BLaER1 treated with 17β-estradiol and CSF1 and Interleukin-3, amounts not matched to agents 10 nM and 100 nM (cell line): ENCODE data around the gene LMBR1.

ENCODE experiments used
- H3K27ac ChIP-seq, 11 experiments: shearing (Covaris generic); formaldehyde crosslinking; 2 replicates each; pipeline ENCODE4 v1.8.1; 2022
- H3K27me3 ChIP-seq, 11 experiments: shearing (Covaris generic); formaldehyde crosslinking; 2 replicates each; pipeline ENCODE4 v1.8.1; 2022
- H3K36me3 ChIP-seq, 11 experiments: shearing (Covaris generic); formaldehyde crosslinking; 2 replicates each; pipeline ENCODE4 v1.8.1; 2022
- H3K4me1 ChIP-seq, 10 experiments: shearing (Covaris generic); formaldehyde crosslinking; 2 replicates each; pipeline ENCODE4 v1.8.1; 2022
- H3K4me2 ChIP-seq, 11 experiments: shearing (Covaris generic); formaldehyde crosslinking; 2 replicates each; pipeline ENCODE4 v1.8.1; 2022
- H3K4me3 ChIP-seq, 10 experiments: shearing (Covaris generic); formaldehyde crosslinking; 2 replicates each; pipeline ENCODE4 v1.8.1; 2022
- H3K9ac ChIP-seq, 11 experiments: shearing (Covaris generic); formaldehyde crosslinking; 2 replicates each; pipeline ENCODE4 v1.8.1; 2022
- H3K9me3 ChIP-seq, 11 experiments: shearing (Covaris generic); formaldehyde crosslinking; replicated peaks in 1 of 11; 2 replicates each; pipeline ENCODE4 v1.8.1; 2022
- H4K20me1 ChIP-seq, 11 experiments: shearing (Covaris generic); formaldehyde crosslinking; 2 replicates each; pipeline ENCODE4 v1.8.1; 2022
- Cebpa-rat ChIP-seq, 11 experiments: shearing (Covaris generic); IDR thresholded peaks; 2 replicates each; pipeline ENCODE4 v1.8.1; 2022

LMBR1 gene

DNA sequence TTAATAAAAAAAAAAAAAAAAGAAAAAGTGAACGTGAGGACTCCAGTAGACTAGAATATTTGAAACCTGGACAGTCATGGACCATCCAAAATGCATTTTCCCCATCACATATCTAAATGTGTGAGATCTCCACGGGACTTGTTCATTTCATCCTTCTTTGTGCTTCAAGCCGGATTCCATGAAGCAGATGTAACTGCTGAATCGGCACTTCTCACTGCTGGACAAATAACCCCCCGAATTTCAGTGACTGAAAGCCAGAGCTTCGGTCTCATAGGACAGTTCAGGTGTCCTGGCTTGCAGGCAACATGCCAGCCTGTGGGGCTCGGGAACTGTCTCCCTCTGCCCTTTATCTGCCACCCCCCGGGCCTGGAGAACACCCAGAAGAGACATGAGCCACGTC lies 219.1 kb downstream of the LMBR1 start:
- H3K4me1 ChIP-seq, result no peaks in the 10 kb centered on the region
- TF ChIP-seq Cebpa-rat (IDR thresholded peaks at IDR 0.05), result no peak
- H3K4me3 ChIP-seq, result no peak overlapping the region
- 0 out of 22 replicates have a peak, but pooled peaks cover 0 to 8% (median 0%) of the 10 kb centered on the region in 11 experiments for H4K20me1 ChIP-seq
- H3K4me2 ChIP-seq, result no peak overlapping the region
- no peaks in the 10 kb centered on the region for H3K27me3 ChIP-seq
- no peaks in the 10 kb centered on the region for H3K9me3 ChIP-seq
- H3K27ac ChIP-seq, result no peak overlapping the region
- H3K9ac ChIP-seq, result no peak overlapping the region
- H3K36me3 ChIP-seq, result peaks cover 31 to 98% (median 66%) of the 10 kb centered on the region in 11 experiments

DNA sequence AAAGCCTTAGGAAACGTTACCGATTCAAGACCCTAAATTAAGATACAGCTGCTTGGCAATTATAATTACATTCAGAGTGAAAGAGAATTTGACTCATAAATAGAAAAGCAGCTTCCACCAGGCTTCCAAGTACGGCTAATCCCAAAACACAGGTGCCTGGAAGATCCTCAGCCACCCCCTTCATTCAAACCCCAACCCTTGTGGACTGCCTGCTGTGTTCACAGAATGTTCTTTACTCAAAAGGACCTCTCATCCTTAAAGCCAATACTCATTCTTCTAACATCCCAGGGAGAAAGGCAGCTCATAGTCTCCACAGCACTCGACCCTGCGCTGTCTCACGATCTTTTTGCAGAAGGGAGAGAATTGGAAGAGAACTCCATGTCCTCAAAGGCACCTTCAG lies 219.5 kb downstream of the LMBR1 start:
- Histone ChIP-seq H3K4me2 (no peak overlapping the region), H3K27ac (no peak overlapping the region), H3K27me3 (no peaks in the 10 kb centered on the region), H3K9me3 (no peaks in the 10 kb centered on the region), H3K4me3 (no peak overlapping the region), H4K20me1 (0 out of 22 replicates have a peak, but pooled peaks cover 0 to 8% (median 0%) of the 10 kb centered on the region in 11 experiments), H3K36me3 (peaks cover 26 to 94% (median 61%) of the 10 kb centered on the region in 11 experiments), H3K9ac (no peak overlapping the region), H3K4me1 (no peaks in the 10 kb centered on the region)
- no peak for TF ChIP-seq Cebpa-rat (IDR thresholded peaks at IDR 0.05)

DNA sequence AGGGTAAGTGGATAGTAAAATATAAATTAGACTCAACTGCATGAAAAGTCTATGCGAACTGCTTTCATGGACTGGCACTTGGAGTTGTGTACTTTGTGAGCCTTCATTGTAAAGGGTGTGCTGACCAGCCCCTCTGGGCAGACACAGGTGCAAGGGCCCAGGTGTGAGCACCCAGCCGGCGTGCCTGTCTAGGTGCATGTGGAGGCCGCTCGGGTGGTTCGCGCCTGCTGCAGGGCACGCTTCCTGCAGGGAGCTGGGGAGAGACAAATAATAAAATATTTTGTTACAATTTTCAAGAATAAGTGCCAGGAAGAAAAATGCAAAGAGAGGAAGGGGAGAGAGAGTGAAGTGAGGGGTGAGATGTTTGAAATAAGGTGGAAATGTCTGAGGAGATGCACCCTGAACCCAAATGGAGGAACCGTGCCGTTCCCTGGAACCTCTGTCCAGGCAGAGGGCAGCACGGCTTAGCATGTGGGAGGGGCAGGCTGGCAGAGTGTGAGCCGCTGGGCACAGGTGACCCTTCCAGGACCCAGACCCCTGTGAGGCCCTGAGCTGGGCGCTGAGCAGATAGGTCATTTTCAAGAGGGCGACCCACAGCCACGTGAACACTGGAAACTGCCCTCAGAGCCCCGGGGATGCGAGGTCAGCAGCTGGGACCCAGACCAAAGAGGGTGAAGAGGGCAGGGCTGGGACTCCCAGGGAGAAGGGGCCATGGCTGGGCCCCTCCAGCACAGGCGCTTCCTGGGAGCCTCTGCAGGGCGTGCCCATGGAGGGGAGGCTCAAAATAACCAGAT lies 223.8 kb downstream of the LMBR1 start:
- Histone ChIP-seq H3K27ac (no peak overlapping the region), H3K4me2 (no peak overlapping the region), H3K4me1 (no peaks in the 10 kb centered on the region), H3K9me3 (no peaks in the 10 kb centered on the region), H3K27me3 (no peaks in the 10 kb centered on the region), H3K9ac (no peak overlapping the region), H3K36me3 (peaks cover 5 to 52% (median 30%) of the 10 kb centered on the region in 11 experiments; a peak in 19 of 22 replicates), H3K4me3 (no peak overlapping the region), H4K20me1 (0 out of 22 replicates have a peak, but pooled peaks cover 0 to 8% (median 0%) of the 10 kb centered on the region in 11 experiments)
- no peak for TF ChIP-seq Cebpa-rat (IDR thresholded peaks at IDR 0.05)

DNA sequence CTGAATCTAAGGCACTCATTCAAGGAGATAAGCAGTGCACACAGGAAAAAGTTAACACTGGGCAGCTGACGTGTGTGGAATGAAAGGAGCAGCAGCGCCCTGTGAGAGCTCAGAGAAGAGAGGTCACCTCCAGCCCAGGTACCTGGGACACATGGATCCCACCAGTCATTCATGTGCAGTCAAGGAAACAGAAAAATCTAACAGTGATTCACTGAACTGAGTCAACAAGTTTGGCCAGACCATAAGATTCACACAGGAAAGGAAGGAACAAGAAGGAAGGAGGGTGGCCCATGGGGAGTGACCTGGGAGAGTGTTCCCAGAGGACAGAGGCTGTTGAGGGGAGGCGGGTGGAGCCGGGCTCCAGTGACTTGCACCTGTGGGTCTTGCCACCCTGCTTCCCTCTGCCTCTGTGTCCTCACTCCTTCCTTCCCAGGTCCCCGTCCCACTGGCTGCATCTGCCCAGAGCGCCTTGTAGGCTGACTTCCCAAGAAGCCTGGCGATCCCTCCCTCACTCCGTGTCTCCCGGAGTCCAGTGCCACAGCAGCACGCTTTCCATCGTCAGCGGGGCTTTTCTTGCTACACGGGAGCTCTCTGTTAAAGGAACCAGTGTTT lies 224.7 kb downstream of the LMBR1 start:
- no peaks in the 10 kb centered on the region for H3K9me3 ChIP-seq

DNA sequence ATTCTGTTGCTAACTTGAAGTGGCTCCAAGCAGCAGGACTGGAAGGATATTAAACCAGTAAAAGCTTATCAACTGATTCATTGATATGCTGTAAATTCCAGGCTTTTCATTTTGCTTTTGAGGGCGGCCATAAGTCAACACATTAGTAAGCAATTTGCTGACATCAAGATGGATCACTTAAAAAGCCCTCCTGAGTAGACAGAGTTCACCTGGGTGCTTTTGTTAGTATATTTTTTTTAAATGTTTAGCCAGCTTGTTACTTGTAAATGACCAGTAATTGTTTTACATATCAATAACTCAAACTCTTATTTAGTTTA lies 225.9 kb downstream of the LMBR1 start:
- Histone ChIP-seq H3K4me1 (no peaks in the 10 kb centered on the region), H3K4me2 (no peak overlapping the region), H3K9ac (no peak overlapping the region), H3K36me3 (peaks cover 0 to 32% (median 19%) of the 10 kb centered on the region in 11 experiments; a peak in 16 of 22 replicates), H3K9me3 (no peaks in the 10 kb centered on the region), H3K4me3 (no peak overlapping the region), H4K20me1 (0 out of 22 replicates have a peak, but pooled peaks cover 0 to 8% (median 0%) of the 10 kb centered on the region in 11 experiments), H3K27ac (no peak overlapping the region), H3K27me3 (no peaks in the 10 kb centered on the region)
- TF ChIP-seq Cebpa-rat (IDR thresholded peaks at IDR 0.05), result no peak

More for the DNA sequence above, 224.7 kb downstream of the LMBR1 start:
- Histone ChIP-seq H3K27ac (no peak overlapping the region), H3K4me2 (no peak overlapping the region), H3K4me1 (no peaks in the 10 kb centered on the region), H3K9ac (no peak overlapping the region), H4K20me1 (0 out of 22 replicates have a peak, but pooled peaks cover 0 to 8% (median 0%) of the 10 kb centered on the region in 11 experiments), H3K27me3 (no peaks in the 10 kb centered on the region), H3K36me3 (peaks cover 5 to 42% (median 25%) of the 10 kb centered on the region in 11 experiments; a peak in 19 of 22 replicates), H3K4me3 (no peak overlapping the region)
- no peak for TF ChIP-seq Cebpa-rat (IDR thresholded peaks at IDR 0.05)

DNA sequence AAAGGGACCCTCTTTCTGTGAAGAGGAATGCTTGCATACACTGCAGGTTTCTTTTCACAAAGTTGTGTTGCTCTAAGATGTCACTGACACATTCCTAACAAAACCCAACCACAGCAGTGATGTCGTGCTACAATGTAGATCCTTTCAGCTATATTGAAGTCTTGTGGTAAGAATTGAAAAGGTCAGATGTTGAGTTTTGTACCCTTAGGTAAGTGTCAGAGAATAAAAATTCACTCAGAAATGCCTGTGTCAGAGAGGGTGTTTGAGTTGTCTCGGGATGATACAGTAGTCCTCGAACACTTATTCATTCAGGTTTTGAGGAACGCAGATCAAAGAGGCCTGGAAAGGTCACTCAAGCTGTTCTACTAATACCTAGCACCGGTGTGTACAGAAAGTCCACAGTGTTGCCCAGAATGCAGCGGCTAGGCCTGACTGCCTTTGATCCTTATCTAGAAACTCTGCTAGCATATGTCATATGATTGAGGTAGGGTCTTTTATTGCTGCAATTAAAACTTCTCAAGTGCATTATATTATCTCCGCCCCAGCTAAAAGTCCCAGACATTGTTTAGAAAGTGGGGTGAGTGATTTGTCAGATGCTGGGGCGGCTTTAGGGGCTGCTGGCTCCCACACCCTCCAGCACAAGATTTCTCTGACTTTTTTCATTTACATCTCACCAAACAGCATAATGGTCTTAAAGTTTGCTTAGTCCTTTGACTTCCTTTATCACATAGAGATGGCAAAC lies 226.4 kb downstream of the LMBR1 start:
- Histone ChIP-seq H3K9ac (no peak overlapping the region), H3K4me2 (no peak overlapping the region), H3K4me1 (no peaks in the 10 kb centered on the region), H3K27me3 (no peaks in the 10 kb centered on the region), H3K9me3 (no peaks in the 10 kb centered on the region), H3K4me3 (no peak overlapping the region), H3K27ac (no peak overlapping the region), H3K36me3 (peaks cover 0 to 27% (median 15%) of the 10 kb centered on the region in 11 experiments; a peak in 14 of 22 replicates), H4K20me1 (0 out of 22 replicates have a peak, but pooled peaks cover 0 to 8% (median 0%) of the 10 kb centered on the region in 11 experiments)
- no peak for TF ChIP-seq Cebpa-rat (IDR thresholded peaks at IDR 0.05)

DNA sequence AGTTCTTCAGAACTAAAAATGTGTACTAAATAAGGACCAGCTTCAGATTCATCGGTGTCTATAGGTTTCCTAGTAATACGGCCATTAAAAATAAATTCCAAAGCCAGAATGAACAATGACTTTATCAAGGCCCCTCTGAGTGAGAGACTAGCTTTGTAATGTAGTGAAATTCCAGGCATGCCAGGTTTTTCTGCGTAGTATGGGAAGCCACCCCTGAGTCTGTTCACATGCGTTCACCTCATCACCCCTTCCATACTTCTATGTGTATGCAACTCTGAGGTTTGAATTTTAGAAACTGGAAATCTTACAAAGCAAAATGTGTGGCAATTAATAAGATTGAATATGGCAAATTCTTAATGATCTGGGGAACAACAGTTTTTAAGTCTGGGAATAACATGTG lies 227.9 kb downstream of the LMBR1 start:
- Histone ChIP-seq H3K27me3 (no peaks in the 10 kb centered on the region), H3K36me3 (peaks cover 0 to 19% (median 9%) of the 10 kb centered on the region in 11 experiments; a peak in 12 of 22 replicates), H3K9ac (no peak overlapping the region), H3K4me1 (no peaks in the 10 kb centered on the region), H3K4me3 (no peak overlapping the region), H3K9me3 (no peaks in the 10 kb centered on the region), H4K20me1 (0 out of 22 replicates have a peak, but pooled peaks cover 0 to 8% (median 0%) of the 10 kb centered on the region in 11 experiments), H3K27ac (no peak overlapping the region), H3K4me2 (no peak overlapping the region)
- TF ChIP-seq Cebpa-rat (IDR thresholded peaks at IDR 0.05), result no peak

DNA sequence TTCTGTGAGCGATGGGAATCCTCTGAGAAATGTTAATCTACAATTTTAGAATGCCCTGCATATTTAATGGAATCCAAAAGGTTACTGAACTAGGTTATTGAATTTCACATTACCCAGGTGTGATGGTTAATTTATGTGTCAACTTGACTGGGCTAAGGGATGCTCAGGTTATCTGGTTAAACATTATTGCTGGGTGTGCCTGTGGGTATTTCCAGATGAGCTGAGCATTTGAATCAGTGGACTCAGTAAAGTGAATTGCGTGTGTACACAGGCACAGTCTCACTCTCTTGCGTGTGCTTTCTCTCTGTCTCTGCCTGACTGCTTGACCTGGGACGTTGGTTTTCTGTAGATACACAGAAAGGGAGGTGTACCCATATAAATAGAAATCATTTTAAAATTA lies 230.7 kb downstream of the LMBR1 start:
- Histone ChIP-seq H3K36me3 (no peaks in the 10 kb centered on the region), H3K27ac (no peak overlapping the region), H3K4me2 (no peak overlapping the region), H3K4me1 (no peaks in the 10 kb centered on the region), H3K9ac (no peak overlapping the region), H3K4me3 (no peak overlapping the region), H4K20me1 (no peaks in the 10 kb centered on the region), H3K9me3 (no peaks in the 10 kb centered on the region), H3K27me3 (no peaks in the 10 kb centered on the region)
- no peak for TF ChIP-seq Cebpa-rat (IDR thresholded peaks at IDR 0.05)

DNA sequence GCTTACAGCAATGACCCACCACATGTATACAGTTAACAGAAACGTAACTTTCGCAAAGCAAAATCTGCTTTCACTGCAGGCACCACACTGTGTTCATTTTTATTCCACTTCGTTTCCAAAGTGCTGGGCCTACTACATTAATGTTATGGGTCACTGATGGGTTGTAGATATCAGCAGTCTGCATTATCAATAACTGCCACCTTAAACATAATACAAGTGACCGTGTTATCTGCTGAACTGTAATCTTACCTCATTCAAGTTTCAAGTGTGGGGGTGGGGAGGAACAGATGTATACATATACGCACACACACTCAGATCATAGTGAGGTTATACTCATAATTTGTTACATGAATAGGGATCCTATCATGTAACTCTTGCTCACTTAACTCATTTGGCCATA lies 231.3 kb downstream of the LMBR1 start:
- no peaks in the 10 kb centered on the region for H3K36me3 ChIP-seq
- H3K27ac ChIP-seq, result no peak overlapping the region
- no peak overlapping the region for H3K9ac ChIP-seq
- no peak for TF ChIP-seq Cebpa-rat (IDR thresholded peaks at IDR 0.05)
- H3K4me3 ChIP-seq, result no peak overlapping the region
- no peaks in the 10 kb centered on the region for H3K9me3 ChIP-seq
- no peaks in the 10 kb centered on the region for H4K20me1 ChIP-seq
- no peaks in the 10 kb centered on the region for H3K27me3 ChIP-seq
- H3K4me1 ChIP-seq, result peaks cover 0 to 4% (median 2%) of the 10 kb centered on the region in 10 experiments; a peak in 8 of 20 replicates
- no peak overlapping the region for H3K4me2 ChIP-seq
